Neuron (in vitro differentiated cells): ENCODE measurements around the gene CEP128.

Experiments used
- H2AFZ ChIP-seq: one replicate; pipeline ENCODE4 v1.6.1; 2013; ENCODE audit warnings: low read depth, mild to moderate bottlenecking, inconsistent platforms, low read length, moderate library complexity
- H3K27me3 ChIP-seq: one replicate; pipeline ENCODE4 v1.6.1; 2013; ENCODE audit warnings: low read length; ENCODE audit not compliant: insufficient read depth
- H3K36me3 ChIP-seq: one replicate; pipeline ENCODE4 v1.6.1; 2013; ENCODE audit warnings: low read length; ENCODE audit not compliant: insufficient read depth
- H3K4me1 ChIP-seq: one replicate; pipeline ENCODE4 v1.6.1; 2013; ENCODE audit warnings: low read length; ENCODE audit not compliant: insufficient read depth
- H3K4me3 ChIP-seq: 2 replicates; pipeline ENCODE4 v1.5.1; 2013; ENCODE audit warnings: mild to moderate bottlenecking, low read length, moderate library complexity
- H3K9me3 ChIP-seq: one replicate; pipeline ENCODE4 v1.6.1; 2013; ENCODE audit warnings: low read length

The CEP128 gene

GRCh38 chr14:80586131-80586530, 355.4 kb downstream of the CEP128 start:
- H3K9me3 ChIP-seq = no peaks in the 10 kb centered on the region

GRCh38 chr14:80585506-80585835, 356.1 kb downstream of the CEP128 start:
- no peak overlapping the region for H3K4me3 ChIP-seq
- no peaks in the 10 kb centered on the region for H3K9me3 ChIP-seq
- H3K27me3 ChIP-seq = no peaks in the 10 kb centered on the region
- H2AFZ ChIP-seq = no peak overlapping the region
- no peaks in the 10 kb centered on the region for H3K36me3 ChIP-seq
- no peaks in the 10 kb centered on the region for H3K4me1 ChIP-seq

More at GRCh38 chr14:80586131-80586530, 355.4 kb downstream of the CEP128 start:
- H2AFZ ChIP-seq = no peak overlapping the region
- no peaks in the 10 kb centered on the region for H3K36me3 ChIP-seq
- no peaks in the 10 kb centered on the region for H3K27me3 ChIP-seq
- H3K4me1 ChIP-seq = no peaks in the 10 kb centered on the region
- H3K4me3 ChIP-seq = no peak overlapping the region

- no peaks in the 10 kb centered on the region for H3K36me3 ChIP-seq
- no peak overlapping the region for H3K4me3 ChIP-seq
- H3K9me3 ChIP-seq = no peaks in the 10 kb centered on the region
- no peaks in the 10 kb centered on the region for H3K4me1 ChIP-seq
- H3K27me3 ChIP-seq = no peaks in the 10 kb centered on the region
- H2AFZ ChIP-seq = no peak overlapping the region
These were observed 356.6 kb downstream of the CEP128 start for GRCh38 chr14:80584744-80585505.

DNA sequence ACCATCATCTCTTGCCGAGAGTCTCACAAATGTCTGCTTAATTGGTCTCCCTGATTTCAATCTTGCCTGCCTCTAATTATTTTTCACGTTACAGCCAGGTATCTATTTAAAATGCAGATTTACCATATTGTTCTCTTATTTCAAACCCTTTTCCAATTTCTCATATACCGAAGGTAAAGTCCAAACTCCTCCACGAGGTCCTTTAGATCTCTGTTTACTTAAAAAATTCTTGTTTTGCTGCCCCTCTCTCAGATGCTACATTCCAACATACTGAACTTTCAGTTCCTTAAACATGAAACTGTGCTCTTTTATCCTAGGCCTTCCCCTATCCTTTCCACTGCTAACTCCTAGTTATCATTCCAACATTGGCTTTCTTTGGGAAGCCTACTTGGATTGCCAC, 363.9 kb downstream of the CEP128 start:
- H3K9me3 ChIP-seq = no peaks in the 10 kb centered on the region
- H3K27me3 ChIP-seq = no peaks in the 10 kb centered on the region
- no peaks in the 10 kb centered on the region for H3K4me1 ChIP-seq
- H2AFZ ChIP-seq = no peak overlapping the region
- no peak overlapping the region for H3K4me3 ChIP-seq
- no peaks in the 10 kb centered on the region for H3K36me3 ChIP-seq

GRCh38 chr14:80576401-80576800, 365.1 kb downstream of the CEP128 start:
- Histone ChIP-seq H3K4me3 (no peak overlapping the region), H3K27me3 (no peaks in the 10 kb centered on the region), H3K9me3 (no peaks in the 10 kb centered on the region), H3K36me3 (no peaks in the 10 kb centered on the region), H3K4me1 (no peaks in the 10 kb centered on the region), H2AFZ (no peak overlapping the region)

GRCh38 chr14:80575763-80576162, 365.8 kb downstream of the CEP128 start:
- no peak overlapping the region for H2AFZ ChIP-seq
- no peaks in the 10 kb centered on the region for H3K9me3 ChIP-seq
- no peak overlapping the region for H3K4me3 ChIP-seq
- no peaks in the 10 kb centered on the region for H3K4me1 ChIP-seq
- no peaks in the 10 kb centered on the region for H3K36me3 ChIP-seq
- H3K27me3 ChIP-seq = no peaks in the 10 kb centered on the region

DNA sequence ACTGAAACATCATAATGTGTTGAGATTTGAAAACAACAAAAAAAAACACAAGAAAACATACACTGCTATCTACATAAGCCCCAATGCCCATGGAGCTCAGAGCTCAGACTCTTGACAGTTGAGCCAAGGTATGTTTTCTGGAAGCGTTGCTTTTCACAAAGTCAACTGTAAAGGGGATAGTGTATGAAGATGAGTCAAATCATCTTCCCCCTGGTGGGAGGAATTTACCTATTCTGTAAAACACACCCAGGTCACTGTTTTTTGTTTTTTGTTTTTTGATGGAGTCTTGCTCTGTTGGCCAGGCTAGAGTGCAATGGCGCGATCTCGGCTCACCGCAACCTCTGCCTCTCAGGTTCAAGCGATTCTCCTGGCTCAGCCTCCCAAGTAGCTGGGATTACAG, 368.9 kb downstream of the CEP128 start:
- no peak overlapping the region for H3K4me3 ChIP-seq
- H3K9me3 ChIP-seq = no peaks in the 10 kb centered on the region
- no peaks in the 10 kb centered on the region for H3K27me3 ChIP-seq
- no peak overlapping the region for H2AFZ ChIP-seq
- no peaks in the 10 kb centered on the region for H3K36me3 ChIP-seq
- H3K4me1 ChIP-seq = no peaks in the 10 kb centered on the region

GRCh38 chr14:80570930-80571298, 370.6 kb downstream of the CEP128 start:
- no peak overlapping the region for H3K4me3 ChIP-seq
- no peaks in the 10 kb centered on the region for H3K4me1 ChIP-seq
- H3K27me3 ChIP-seq = no peaks in the 10 kb centered on the region
- H2AFZ ChIP-seq = no peak overlapping the region
- no peaks in the 10 kb centered on the region for H3K36me3 ChIP-seq
- no peaks in the 10 kb centered on the region for H3K9me3 ChIP-seq

GRCh38 chr14:80567905-80568536, 373.5 kb downstream of the CEP128 start:
- Histone ChIP-seq H3K4me3 (no peak overlapping the region), H3K36me3 (no peaks in the 10 kb centered on the region), H2AFZ (no peak overlapping the region), H3K9me3 (no peaks in the 10 kb centered on the region), H3K4me1 (no peaks in the 10 kb centered on the region), H3K27me3 (no peaks in the 10 kb centered on the region)

- no peaks in the 10 kb centered on the region for H3K27me3 ChIP-seq
- H3K4me1 ChIP-seq = no peaks in the 10 kb centered on the region
- no peak overlapping the region for H2AFZ ChIP-seq
- no peaks in the 10 kb centered on the region for H3K36me3 ChIP-seq
- no peaks in the 10 kb centered on the region for H3K9me3 ChIP-seq
- no peak overlapping the region for H3K4me3 ChIP-seq
These were observed 376.5 kb downstream of the CEP128 start for GRCh38 chr14:80565001-80565400.

DNA sequence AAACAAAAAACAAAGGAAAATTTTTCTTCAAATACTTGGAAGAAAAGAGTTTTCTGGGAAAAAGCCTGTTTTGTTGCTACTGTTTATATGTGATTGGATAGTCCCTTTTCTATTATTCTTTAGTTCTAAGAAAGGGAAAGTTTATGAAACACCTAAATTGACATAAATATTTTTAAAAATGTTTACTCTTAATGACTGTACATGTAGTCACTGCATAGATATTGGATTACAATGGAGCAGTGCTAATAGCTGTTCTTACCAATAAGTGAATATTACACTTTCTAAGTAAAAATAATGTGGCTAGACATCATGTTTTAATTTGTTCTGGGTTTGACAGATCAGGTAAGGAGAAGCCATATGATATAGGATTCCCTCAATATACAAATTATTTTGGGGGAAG, 377.5 kb downstream of the CEP128 start:
- no peaks in the 10 kb centered on the region for H3K9me3 ChIP-seq
- no peaks in the 10 kb centered on the region for H3K36me3 ChIP-seq
- H2AFZ ChIP-seq = no peak overlapping the region
- no peaks in the 10 kb centered on the region for H3K4me1 ChIP-seq
- no peak overlapping the region for H3K4me3 ChIP-seq
- no peaks in the 10 kb centered on the region for H3K27me3 ChIP-seq

DNA sequence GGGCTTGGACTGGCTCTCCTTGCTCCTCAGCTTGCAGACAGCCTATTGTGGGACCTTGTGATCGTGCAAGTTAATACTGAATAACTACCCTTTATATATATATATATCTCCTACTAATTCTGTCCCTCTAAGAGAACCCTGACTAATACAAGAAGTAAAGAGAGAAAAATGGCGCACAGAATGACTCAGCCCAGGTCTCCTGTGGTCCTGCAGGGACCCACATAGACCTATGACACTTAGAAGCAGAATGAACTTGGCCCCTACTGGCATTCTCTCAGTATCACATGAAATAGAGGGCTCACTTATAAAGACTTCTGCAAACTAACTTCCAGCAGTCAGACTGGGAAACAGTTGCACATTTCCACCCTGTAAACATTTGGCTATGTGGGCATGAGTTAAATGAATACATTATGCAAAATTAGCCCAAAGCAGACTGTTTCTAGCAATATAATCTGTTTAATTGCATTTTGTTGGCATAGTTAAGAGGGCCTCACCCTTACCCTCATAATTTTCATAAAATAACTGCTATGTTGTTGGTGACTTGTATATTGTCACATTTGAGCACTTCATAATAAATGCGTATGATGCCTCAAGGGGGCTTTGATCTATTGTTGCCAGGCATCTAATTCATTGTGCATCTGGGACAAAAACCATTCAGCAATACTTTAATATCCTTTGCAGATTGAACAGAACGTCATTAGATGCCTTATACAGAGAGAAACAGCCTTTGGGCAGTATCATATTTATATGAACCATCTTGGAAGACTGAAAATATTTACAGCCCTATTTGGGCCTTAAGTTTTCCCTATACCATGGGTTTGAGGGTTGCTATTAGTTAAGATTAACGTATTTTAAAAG, 380.5 kb downstream of the CEP128 start:
- Histone ChIP-seq H3K4me3 (no peak overlapping the region), H2AFZ (no peak overlapping the region), H3K27me3 (no peaks in the 10 kb centered on the region), H3K36me3 (no peaks in the 10 kb centered on the region), H3K4me1 (no peaks in the 10 kb centered on the region), H3K9me3 (no peaks in the 10 kb centered on the region)

GRCh38 chr14:80554139-80554538, 387.4 kb downstream of the CEP128 start:
- Histone ChIP-seq H3K27me3 (no peaks in the 10 kb centered on the region), H2AFZ (no peak overlapping the region), H3K36me3 (no peaks in the 10 kb centered on the region), H3K9me3 (no peaks in the 10 kb centered on the region), H3K4me1 (no peaks in the 10 kb centered on the region), H3K4me3 (no peak overlapping the region)
